K562 (cell line): ENCODE data around the gene YLPM1. TPM values are rescaled to one million over a fixed set of nuclear protein-coding genes. Genes with fewer than 3 reads are reported as not detected.

ENCODE experiments used
- CBX1 ChIP-seq: sonication (generic); IDR thresholded peaks from 2 replicates; pipeline ENCODE4 v1.6.1; 2016; ENCODE audit warnings: antibody characterized with exemption, low read depth, mild to moderate bottlenecking
- CBX5 ChIP-seq: IDR thresholded peaks from 2 replicates; pipeline ENCODE4 v1.6.1; 2014; ENCODE audit warnings: low read depth, borderline replicate concordance
- CHD2 ChIP-seq: IDR thresholded peaks from 2 replicates; pipeline ENCODE4 v1.6.1; 2011; ENCODE audit warnings: low read depth, low read length
- ELF4 ChIP-seq: fragments of 450-650 bp; formaldehyde crosslinking; IDR thresholded peaks from 2 replicates; pipeline ENCODE4 v1.4.0; 2022; ENCODE audit warnings: missing genetic modification characterization
- ETV1 ChIP-seq: fragments of 450-650 bp; conservative IDR thresholded peaks from 2 replicates; pipeline ENCODE4 v1.6.1; 2016; ENCODE audit warnings: missing genetic modification characterization, control low read depth, low read depth, missing compliant biosample characterization
- FUS ChIP-seq: fragments of 200-400 bp; formaldehyde crosslinking; optimal IDR thresholded peaks from 2 replicates; pipeline ENCODE3; 2017; ENCODE audit warnings: low read depth, low read length
- HMGN3 ChIP-seq: IDR thresholded peaks from 2 replicates; pipeline ENCODE4 v1.6.1; 2011; ENCODE audit warnings: borderline replicate concordance, low read depth, mild to moderate bottlenecking, mixed read lengths, low read length; ENCODE audit not compliant: insufficient read length; ENCODE audit errors: extremely low read depth
- IRF2 ChIP-seq: sonication (generic); formaldehyde crosslinking; IDR thresholded peaks from 2 replicates; pipeline ENCODE4 v1.8.1; 2022; ENCODE audit warnings: mild to moderate bottlenecking, missing genetic modification reagents
- PTTG1 ChIP-seq: fragments of 450-650 bp; IDR thresholded peaks from 2 replicates; pipeline ENCODE4 v1.6.1; 2016; ENCODE audit warnings: low read depth, mild to moderate bottlenecking, missing genetic modification characterization, missing compliant biosample characterization
- SLC30A9 ChIP-seq: fragments of 250-450 bp; sonication (Bioruptor Pico); IDR thresholded peaks from 2 replicates; pipeline ENCODE4 v1.8.0; 2022; ENCODE audit warnings: mild to moderate bottlenecking, moderate library complexity
- TARDBP ChIP-seq: fragments of 450-650 bp; IDR thresholded peaks from 2 replicates; pipeline ENCODE4 v1.6.1; 2016
- ZNF124 ChIP-seq: sonication (generic); formaldehyde crosslinking; IDR thresholded peaks from 2 replicates; pipeline ENCODE4 v1.8.1; 2022; ENCODE audit warnings: missing genetic modification reagents
- ZNF311 ChIP-seq: fragments of 250-450 bp; sonication (Bioruptor Pico); IDR thresholded peaks from 2 replicates; pipeline ENCODE4 v1.4.0; 2020; ENCODE audit warnings: mild to moderate bottlenecking, moderate library complexity
- polyA plus RNA-seq, 8 experiments: library from polyadenylated mRNA; depleted of rRNA in 4 of 8; stranded (reverse) in 5 of 8; unstranded in 3 of 8; fragments of >200 nt; fragmentation: Nextera tagmentation in 2 of 8; fragmentation: Illumina TruSeq in 1 of 8; extraction: Ambion mirVana in 2 of 8; extraction: Trizol in 1 of 8; gene quantifications; 2 replicates each; pipeline versions ENCODE4 v1.2.1 to v1.2.3, GENCODE V29; 2011 to 2014; ENCODE audit warnings: inconsistent platforms in 1 of 8, missing spikeins in 1 of 8
- total RNA-seq, 7 experiments: library from RNA; depleted of rRNA in 6 of 7; stranded (reverse); fragments of >200 nt in 6 of 7; fragmentation: Illumina TruSeq in 2 of 7; extraction: Trizol in 2 of 7; gene quantifications; 2 replicates each; pipeline versions ENCODE4 v1.2.1 to v1.2.3, GENCODE V29; 2011 to 2021; ENCODE audit warnings: low replicate concordance in 1 of 7
- TF ChIP-seq, protein P1 (sequence below): fragments of 450-650 bp; IDR thresholded peaks from 2 replicates; pipeline ENCODE4 v1.7.1; 2018; ENCODE audit warnings: mild to moderate bottlenecking, low read depth; ENCODE audit not compliant: partially characterized antibody
- TF ChIP-seq, protein P2 (sequence below): fragments of 450-650 bp; formaldehyde crosslinking; IDR thresholded peaks from 2 replicates; pipeline ENCODE4 v1.4.0; 2022; ENCODE audit warnings: missing genetic modification characterization
- TF ChIP-seq, protein P3 (sequence below): sonication (generic); formaldehyde crosslinking; IDR thresholded peaks from 2 replicates; pipeline ENCODE4 v1.8.0; 2023; ENCODE audit warnings: mild to moderate bottlenecking, missing genetic modification reagents
- TF ChIP-seq, protein P4 (sequence below), 2 experiments: fragments of 450-650 bp; IDR thresholded peaks; 2 replicates each; pipeline ENCODE4 v1.6.1; 2018; ENCODE audit warnings: mild to moderate bottlenecking in 2 of 2, low read depth in 1 of 2; ENCODE audit not compliant: partially characterized antibody in 2 of 2

The YLPM1 gene
- total and polyA plus RNA-seq, 9 of the 15 experiments (the other 6 are each of a cell fraction or from before 2014, with no cell fraction given): 7.2 to 32.7 (median 14.6) TPM

DNA sequence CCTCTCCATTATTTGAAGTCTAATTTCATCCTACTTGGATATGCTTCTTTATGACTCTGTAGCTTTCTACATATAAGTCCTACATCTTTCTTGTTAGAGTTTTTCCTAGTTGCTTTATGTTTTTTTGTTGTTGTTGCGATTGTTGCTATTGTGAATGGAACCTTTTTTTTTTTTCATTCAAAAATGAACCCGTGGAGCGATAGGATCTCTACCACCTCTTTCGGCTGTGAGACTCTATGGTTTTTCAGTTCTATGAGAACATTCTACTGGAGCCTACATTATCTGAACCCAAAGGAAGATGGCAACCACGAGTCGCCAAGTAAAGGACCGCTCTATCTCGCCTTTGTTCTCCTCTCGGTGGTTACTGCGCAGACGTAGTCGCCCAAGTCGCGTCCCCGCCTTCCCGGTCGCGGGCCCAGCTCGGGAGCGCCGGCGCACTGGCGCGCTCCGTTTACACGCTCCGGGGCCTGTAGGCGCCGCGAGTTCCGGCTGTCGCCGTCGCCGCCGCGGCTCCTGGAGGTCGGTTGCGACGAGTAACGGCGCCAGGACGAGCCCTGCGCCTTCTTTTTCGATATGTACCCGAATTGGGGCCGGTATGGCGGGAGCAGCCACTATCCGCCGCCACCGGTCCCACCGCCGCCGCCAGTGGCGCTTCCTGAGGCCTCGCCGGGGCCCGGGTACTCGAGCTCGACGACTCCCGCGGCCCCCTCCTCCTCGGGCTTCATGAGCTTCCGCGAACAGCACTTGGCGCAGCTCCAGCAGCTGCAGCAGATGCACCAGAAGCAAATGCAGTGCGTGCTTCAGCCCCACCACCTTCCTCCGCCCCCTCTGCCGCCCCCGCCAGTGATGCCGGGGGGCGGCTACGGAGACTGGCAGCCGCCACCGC is at the start of gene YLPM1 (continued):
- TF ChIP-seq, protein P1, sequence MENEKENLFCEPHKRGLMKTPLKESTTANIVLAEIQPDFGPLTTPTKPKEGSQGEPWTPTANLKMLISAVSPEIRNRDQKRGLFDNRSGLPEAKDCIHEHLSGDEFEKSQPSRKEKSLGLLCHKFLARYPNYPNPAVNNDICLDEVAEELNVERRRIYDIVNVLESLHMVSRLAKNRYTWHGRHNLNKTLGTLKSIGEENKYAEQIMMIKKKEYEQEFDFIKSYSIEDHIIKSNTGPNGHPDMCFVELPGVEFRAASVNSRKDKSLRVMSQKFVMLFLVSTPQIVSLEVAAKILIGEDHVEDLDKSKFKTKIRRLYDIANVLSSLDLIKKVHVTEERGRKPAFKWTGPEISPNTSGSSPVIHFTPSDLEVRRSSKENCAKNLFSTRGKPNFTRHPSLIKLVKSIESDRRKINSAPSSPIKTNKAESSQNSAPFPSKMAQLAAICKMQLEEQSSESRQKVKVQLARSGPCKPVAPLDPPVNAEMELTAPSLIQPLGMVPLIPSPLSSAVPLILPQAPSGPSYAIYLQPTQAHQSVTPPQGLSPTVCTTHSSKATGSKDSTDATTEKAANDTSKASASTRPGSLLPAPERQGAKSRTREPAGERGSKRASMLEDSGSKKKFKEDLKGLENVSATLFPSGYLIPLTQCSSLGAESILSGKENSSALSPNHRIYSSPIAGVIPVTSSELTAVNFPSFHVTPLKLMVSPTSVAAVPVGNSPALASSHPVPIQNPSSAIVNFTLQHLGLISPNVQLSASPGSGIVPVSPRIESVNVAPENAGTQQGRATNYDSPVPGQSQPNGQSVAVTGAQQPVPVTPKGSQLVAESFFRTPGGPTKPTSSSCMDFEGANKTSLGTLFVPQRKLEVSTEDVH: no peak
- TF ChIP-seq SLC30A9 (no peak), CBX5 (no peak), ZNF124 (CRISPR knock-in tag) (no peak), ETV1 (no peak), TARDBP (no peak), FUS (no peak), ZNF311 (CRISPR knock-in tag) (no peak), ELF4 (no peak), CBX1 (no peak), PTTG1 (tag) (no peak), IRF2 (CRISPR knock-in tag) (no peak), CHD2 (no peak), HMGN3 (no peak)
- TF ChIP-seq, protein P2, sequence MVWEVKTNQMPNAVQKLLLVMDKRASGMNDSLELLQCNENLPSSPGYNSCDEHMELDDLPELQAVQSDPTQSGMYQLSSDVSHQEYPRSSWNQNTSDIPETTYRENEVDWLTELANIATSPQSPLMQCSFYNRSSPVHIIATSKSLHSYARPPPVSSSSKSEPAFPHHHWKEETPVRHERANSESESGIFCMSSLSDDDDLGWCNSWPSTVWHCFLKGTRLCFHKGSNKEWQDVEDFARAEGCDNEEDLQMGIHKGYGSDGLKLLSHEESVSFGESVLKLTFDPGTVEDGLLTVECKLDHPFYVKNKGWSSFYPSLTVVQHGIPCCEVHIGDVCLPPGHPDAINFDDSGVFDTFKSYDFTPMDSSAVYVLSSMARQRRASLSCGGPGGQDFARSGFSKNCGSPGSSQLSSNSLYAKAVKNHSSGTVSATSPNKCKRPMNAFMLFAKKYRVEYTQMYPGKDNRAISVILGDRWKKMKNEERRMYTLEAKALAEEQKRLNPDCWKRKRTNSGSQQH (CRISPR knock-in tag): no peak
- TF ChIP-seq, protein P3, sequence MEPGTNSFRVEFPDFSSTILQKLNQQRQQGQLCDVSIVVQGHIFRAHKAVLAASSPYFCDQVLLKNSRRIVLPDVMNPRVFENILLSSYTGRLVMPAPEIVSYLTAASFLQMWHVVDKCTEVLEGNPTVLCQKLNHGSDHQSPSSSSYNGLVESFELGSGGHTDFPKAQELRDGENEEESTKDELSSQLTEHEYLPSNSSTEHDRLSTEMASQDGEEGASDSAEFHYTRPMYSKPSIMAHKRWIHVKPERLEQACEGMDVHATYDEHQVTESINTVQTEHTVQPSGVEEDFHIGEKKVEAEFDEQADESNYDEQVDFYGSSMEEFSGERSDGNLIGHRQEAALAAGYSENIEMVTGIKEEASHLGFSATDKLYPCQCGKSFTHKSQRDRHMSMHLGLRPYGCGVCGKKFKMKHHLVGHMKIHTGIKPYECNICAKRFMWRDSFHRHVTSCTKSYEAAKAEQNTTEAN (CRISPR knock-in tag): no peak
- TF ChIP-seq, protein P4, sequence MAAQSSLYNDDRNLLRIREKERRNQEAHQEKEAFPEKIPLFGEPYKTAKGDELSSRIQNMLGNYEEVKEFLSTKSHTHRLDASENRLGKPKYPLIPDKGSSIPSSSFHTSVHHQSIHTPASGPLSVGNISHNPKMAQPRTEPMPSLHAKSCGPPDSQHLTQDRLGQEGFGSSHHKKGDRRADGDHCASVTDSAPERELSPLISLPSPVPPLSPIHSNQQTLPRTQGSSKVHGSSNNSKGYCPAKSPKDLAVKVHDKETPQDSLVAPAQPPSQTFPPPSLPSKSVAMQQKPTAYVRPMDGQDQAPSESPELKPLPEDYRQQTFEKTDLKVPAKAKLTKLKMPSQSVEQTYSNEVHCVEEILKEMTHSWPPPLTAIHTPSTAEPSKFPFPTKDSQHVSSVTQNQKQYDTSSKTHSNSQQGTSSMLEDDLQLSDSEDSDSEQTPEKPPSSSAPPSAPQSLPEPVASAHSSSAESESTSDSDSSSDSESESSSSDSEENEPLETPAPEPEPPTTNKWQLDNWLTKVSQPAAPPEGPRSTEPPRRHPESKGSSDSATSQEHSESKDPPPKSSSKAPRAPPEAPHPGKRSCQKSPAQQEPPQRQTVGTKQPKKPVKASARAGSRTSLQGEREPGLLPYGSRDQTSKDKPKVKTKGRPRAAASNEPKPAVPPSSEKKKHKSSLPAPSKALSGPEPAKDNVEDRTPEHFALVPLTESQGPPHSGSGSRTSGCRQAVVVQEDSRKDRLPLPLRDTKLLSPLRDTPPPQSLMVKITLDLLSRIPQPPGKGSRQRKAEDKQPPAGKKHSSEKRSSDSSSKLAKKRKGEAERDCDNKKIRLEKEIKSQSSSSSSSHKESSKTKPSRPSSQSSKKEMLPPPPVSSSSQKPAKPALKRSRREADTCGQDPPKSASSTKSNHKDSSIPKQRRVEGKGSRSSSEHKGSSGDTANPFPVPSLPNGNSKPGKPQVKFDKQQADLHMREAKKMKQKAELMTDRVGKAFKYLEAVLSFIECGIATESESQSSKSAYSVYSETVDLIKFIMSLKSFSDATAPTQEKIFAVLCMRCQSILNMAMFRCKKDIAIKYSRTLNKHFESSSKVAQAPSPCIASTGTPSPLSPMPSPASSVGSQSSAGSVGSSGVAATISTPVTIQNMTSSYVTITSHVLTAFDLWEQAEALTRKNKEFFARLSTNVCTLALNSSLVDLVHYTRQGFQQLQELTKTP (IDR thresholded peaks at IDR 0.05; ENCODE audit: low read depth in 1 of 2, partially characterized antibody in 2 of 2): no peak
